Measurements from ENCODE around the gene GPR35.

GPR35 gene

GRCh38 chr2:240624950-240625621, at the start of gene GPR35:
TSS of gene GPR35 (plus strand) at chr2:240625480. CDS start at chr2:240629953, 4,473 bp downstream.
- Histone ChIP-seq H3K4me3 (ENCODE audit: low read depth in 1 of 2, low read length in 2 of 2) (no peak within 1 kb of the TSS), H3K9me3 (ENCODE audit: low read length) (no peaks in the 10 kb centered on the region), H3K27ac (ENCODE audit: low read depth, low read length) (no peak within 1 kb of the TSS), H3K4me1 (ENCODE audit: insufficient read depth, low read length) (no peaks in the 10 kb centered on the region), H3K9ac (ENCODE audit: low read length) (no peak within 1 kb of the TSS), H3K27me3 (ENCODE audit: control insufficient read depth in 1 of 2, insufficient read depth in 2 of 2, low read length in 2 of 2) (no peaks in the 10 kb centered on the region), H3K36me3 (ENCODE audit: insufficient read depth, low read length) (no peaks in the 10 kb centered on the region)

GRCh38 chr2:240576036-240576435, 49.2 kb upstream of the GPR35 start:
- Histone ChIP-seq H3K27ac (ENCODE audit: low read depth, low read length) (no peak overlapping the region), H3K36me3 (ENCODE audit: insufficient read depth, low read length) (peaks cover 26% of the 10 kb centered on the region), H3K27me3 (ENCODE audit: control insufficient read depth in 1 of 2, insufficient read depth in 2 of 2, low read length in 2 of 2) (no peaks in the 10 kb centered on the region), H3K9ac (ENCODE audit: low read length) (no peak overlapping the region), H3K4me3 (ENCODE audit: low read depth in 1 of 2, low read length in 2 of 2) (no peak overlapping the region), H3K4me1 (ENCODE audit: insufficient read depth, low read length) (peaks cover 7% of the 10 kb centered on the region), H3K9me3 (ENCODE audit: low read length) (no peaks in the 10 kb centered on the region)

GRCh38 chr2:240576436-240577205, 48.7 kb upstream of the GPR35 start:
- no peak overlapping the region for H3K27ac ChIP-seq (ENCODE audit: low read depth, low read length)
- no peaks in the 10 kb centered on the region for H3K9me3 ChIP-seq (ENCODE audit: low read length)
- peaks cover 7% of the 10 kb centered on the region for H3K4me1 ChIP-seq (ENCODE audit: insufficient read depth, low read length)
- H3K36me3 ChIP-seq (ENCODE audit: insufficient read depth, low read length) = peaks cover 26% of the 10 kb centered on the region
- no peak overlapping the region for H3K4me3 ChIP-seq (ENCODE audit: low read depth in 1 of 2, low read length in 2 of 2)
- H3K27me3 ChIP-seq (ENCODE audit: control insufficient read depth in 1 of 2, insufficient read depth in 2 of 2, low read length in 2 of 2) = no peaks in the 10 kb centered on the region
- no peak overlapping the region for H3K9ac ChIP-seq (ENCODE audit: low read length)

- H3K27me3 ChIP-seq (ENCODE audit: control insufficient read depth in 1 of 2, insufficient read depth in 2 of 2, low read length in 2 of 2) = no peaks in the 10 kb centered on the region
- no peak overlapping the region for H3K9ac ChIP-seq (ENCODE audit: low read length)
- H3K4me1 ChIP-seq (ENCODE audit: insufficient read depth, low read length) = peaks cover 7% of the 10 kb centered on the region
- H3K27ac ChIP-seq (ENCODE audit: low read depth, low read length) = no peak overlapping the region
- peaks cover 26% of the 10 kb centered on the region for H3K36me3 ChIP-seq (ENCODE audit: insufficient read depth, low read length)
- H3K9me3 ChIP-seq (ENCODE audit: low read length) = no peaks in the 10 kb centered on the region
- H3K4me3 ChIP-seq (ENCODE audit: low read depth in 1 of 2, low read length in 2 of 2) = no peak overlapping the region
Observed at GRCh38 chr2:240577281-240578109, 47.8 kb upstream of the GPR35 start.

- Histone ChIP-seq H3K27ac (ENCODE audit: low read depth, low read length) (no peak overlapping the region), H3K4me1 (ENCODE audit: insufficient read depth, low read length) (peaks cover 7% of the 10 kb centered on the region), H3K27me3 (ENCODE audit: control insufficient read depth in 1 of 2, insufficient read depth in 2 of 2, low read length in 2 of 2) (no peaks in the 10 kb centered on the region), H3K9me3 (ENCODE audit: low read length) (no peaks in the 10 kb centered on the region), H3K4me3 (ENCODE audit: low read depth in 1 of 2, low read length in 2 of 2) (no peak overlapping the region), H3K36me3 (ENCODE audit: insufficient read depth, low read length) (peaks cover 26% of the 10 kb centered on the region), H3K9ac (ENCODE audit: low read length) (no peak overlapping the region)
Observed at GRCh38 chr2:240578110-240578450, 47.2 kb upstream of the GPR35 start.

GRCh38 chr2:240578488-240578887, 46.8 kb upstream of the GPR35 start:
- Histone ChIP-seq H3K27ac (ENCODE audit: low read depth, low read length) (no peak overlapping the region), H3K36me3 (ENCODE audit: insufficient read depth, low read length) (peaks cover 26% of the 10 kb centered on the region)

GRCh38 chr2:240579071-240579762, 46.1 kb upstream of the GPR35 start:
- Histone ChIP-seq H3K9me3 (ENCODE audit: low read length) (no peaks in the 10 kb centered on the region), H3K27me3 (ENCODE audit: control insufficient read depth in 1 of 2, insufficient read depth in 2 of 2, low read length in 2 of 2) (no peaks in the 10 kb centered on the region), H3K27ac (ENCODE audit: low read depth, low read length) (no peak overlapping the region), H3K4me3 (ENCODE audit: low read depth in 1 of 2, low read length in 2 of 2) (no peak overlapping the region), H3K9ac (ENCODE audit: low read length) (no peak overlapping the region), H3K4me1 (ENCODE audit: insufficient read depth, low read length) (peaks cover 7% of the 10 kb centered on the region), H3K36me3 (ENCODE audit: insufficient read depth, low read length) (peaks cover 23% of the 10 kb centered on the region)

More at GRCh38 chr2:240578488-240578887, 46.8 kb upstream of the GPR35 start:
- Histone ChIP-seq H3K4me1 (ENCODE audit: insufficient read depth, low read length) (peaks cover 7% of the 10 kb centered on the region), H3K4me3 (ENCODE audit: low read depth in 1 of 2, low read length in 2 of 2) (no peak overlapping the region), H3K27me3 (ENCODE audit: control insufficient read depth in 1 of 2, insufficient read depth in 2 of 2, low read length in 2 of 2) (no peaks in the 10 kb centered on the region), H3K9ac (ENCODE audit: low read length) (no peak overlapping the region), H3K9me3 (ENCODE audit: low read length) (no peaks in the 10 kb centered on the region)

- Histone ChIP-seq H3K9me3 (ENCODE audit: low read length) (no peaks in the 10 kb centered on the region), H3K9ac (ENCODE audit: low read length) (no peak overlapping the region), H3K4me1 (ENCODE audit: insufficient read depth, low read length) (peaks cover 15% of the 10 kb centered on the region), H3K27ac (ENCODE audit: low read depth, low read length) (no peak overlapping the region), H3K4me3 (ENCODE audit: low read depth in 1 of 2, low read length in 2 of 2) (no peak overlapping the region), H3K36me3 (ENCODE audit: insufficient read depth, low read length) (peaks cover 15% of the 10 kb centered on the region), H3K27me3 (ENCODE audit: control insufficient read depth in 1 of 2, insufficient read depth in 2 of 2, low read length in 2 of 2) (no peaks in the 10 kb centered on the region)
Observed at GRCh38 chr2:240579771-240580614, 45.3 kb upstream of the GPR35 start.

- Histone ChIP-seq H3K9ac (ENCODE audit: low read length) (no peak overlapping the region), H3K27ac (ENCODE audit: low read depth, low read length) (no peak overlapping the region)
Observed at GRCh38 chr2:240581811-240582210, 43.5 kb upstream of the GPR35 start.

GRCh38 chr2:240582781-240583180, 42.5 kb upstream of the GPR35 start:
- Histone ChIP-seq H3K4me1 (ENCODE audit: insufficient read depth, low read length) (peaks cover 29% of the 10 kb centered on the region), H3K27me3 (ENCODE audit: control insufficient read depth in 1 of 2, insufficient read depth in 2 of 2, low read length in 2 of 2) (no peaks in the 10 kb centered on the region), H3K4me3 (ENCODE audit: low read depth in 1 of 2, low read length in 2 of 2) (no peak overlapping the region), H3K27ac (ENCODE audit: low read depth, low read length) (no peak overlapping the region), H3K9ac (ENCODE audit: low read length) (no peak overlapping the region), H3K9me3 (ENCODE audit: low read length) (no peaks in the 10 kb centered on the region), H3K36me3 (ENCODE audit: insufficient read depth, low read length) (peaks cover 2% of the 10 kb centered on the region)

More at GRCh38 chr2:240581811-240582210, 43.5 kb upstream of the GPR35 start:
- no peaks in the 10 kb centered on the region for H3K27me3 ChIP-seq (ENCODE audit: control insufficient read depth in 1 of 2, insufficient read depth in 2 of 2, low read length in 2 of 2)
- H3K9me3 ChIP-seq (ENCODE audit: low read length) = no peaks in the 10 kb centered on the region
- peaks cover 23% of the 10 kb centered on the region for H3K4me1 ChIP-seq (ENCODE audit: insufficient read depth, low read length)
- peaks cover 7% of the 10 kb centered on the region for H3K36me3 ChIP-seq (ENCODE audit: insufficient read depth, low read length)
- no peak overlapping the region for H3K4me3 ChIP-seq (ENCODE audit: low read depth in 1 of 2, low read length in 2 of 2)

Data from muscle layer of colon (tissue), 2 donors.